IMR-90 (cell line): ENCODE measurements around the gene ZNF580. TPM values are rescaled to one million over a fixed set of nuclear protein-coding genes. Genes with fewer than 3 reads are reported as not detected.

ENCODE experiments used
- ATAC-seq: fragments of 200-7000 bp; cut with Tn5 transposase; 2 replicates; pipeline ENCODE4 v1.9.1; 2020; ENCODE audit warnings: low read depth, mild to moderate bottlenecking, moderate library complexity
- BruUV-seq: library from RNA; stranded (reverse); fragments of 400-500 nt; replicated peaks from 2 replicates; lab custom pipeline; 2021; lab: Mats Ljungman, UMichigan
- CTCF ChIA-PET: fragments of 300-600 bp; formaldehyde crosslinking; extraction: SDS; loops from one replicate; lab custom pipeline; 2021; ENCODE audit warnings: antibody characterized with exemption; lab: Yijun Ruan, JAX
- POLR2A ChIA-PET: fragments of 300-600 bp; sonication (Branson Sonifier 250); formaldehyde crosslinking; loops from one replicate; lab custom pipeline; 2022; ENCODE audit warnings: antibody characterized with exemption; ENCODE audit not compliant: unreplicated experiment; lab: Charles Lee
- DNase-seq: peaks from one replicate; pipeline ENCODE4 v3.0.0; 2013
- H2AFZ ChIP-seq: replicated peaks from 2 replicates; pipeline ENCODE3; 2013; ENCODE audit warnings: low read length, mild to moderate bottlenecking; ENCODE audit not compliant: poor library complexity
- H2AK5ac ChIP-seq: 2 replicates; pipeline ENCODE4 v1.6.1; 2013; ENCODE audit warnings: low read depth, low read length, inconsistent platforms
- H2AK9ac ChIP-seq: replicated peaks from 2 replicates; pipeline ENCODE3; 2013; ENCODE audit warnings: mild to moderate bottlenecking, low read depth, low read length, moderate library complexity; ENCODE audit not compliant: poor library complexity
- H2BK120ac ChIP-seq: 2 replicates; pipeline ENCODE4 v1.6.1; 2013; ENCODE audit warnings: low read depth, low read length, inconsistent platforms
- H2BK15ac ChIP-seq: 3 replicates; pipeline ENCODE4 v1.6.1; 2013; ENCODE audit warnings: low read depth, low read length, inconsistent platforms
- H2BK20ac ChIP-seq: 2 replicates; pipeline ENCODE4 v1.6.1; 2013; ENCODE audit warnings: low read depth, mild to moderate bottlenecking, inconsistent platforms, low read length, moderate library complexity
- H2BK5ac ChIP-seq: 2 replicates; pipeline ENCODE4 v1.6.1; 2013; ENCODE audit warnings: mild to moderate bottlenecking, low read depth, low read length, inconsistent platforms; ENCODE audit not compliant: poor library complexity, severe bottlenecking
- H3K14ac ChIP-seq: replicated peaks from 2 replicates; pipeline ENCODE4 v1.6.1; 2013; ENCODE audit warnings: low read depth, low read length, inconsistent platforms
- H3K18ac ChIP-seq: 2 replicates; pipeline ENCODE4 v1.6.1; 2013; ENCODE audit warnings: low read depth, low read length, control low read depth
- H3K23ac ChIP-seq: 2 replicates; pipeline ENCODE4 v1.6.1; 2013; ENCODE audit warnings: low read depth, low read length, inconsistent platforms
- H3K27ac ChIP-seq: 2 replicates; pipeline ENCODE4 v1.5.1; 2013; ENCODE audit warnings: mild to moderate bottlenecking, control low read depth, low read length; ENCODE audit not compliant: insufficient read depth
- H3K27me3 ChIP-seq: 2 replicates; pipeline ENCODE4 v1.6.1; 2013; ENCODE audit warnings: low read length; ENCODE audit not compliant: control insufficient read depth, insufficient read depth
- H3K36me3 ChIP-seq: 2 replicates; pipeline ENCODE4 v1.6.1; 2013; ENCODE audit warnings: low read length, mixed read lengths; ENCODE audit not compliant: control insufficient read depth, insufficient read depth
- H3K4ac ChIP-seq: 2 replicates; pipeline ENCODE4 v1.6.1; 2013; ENCODE audit warnings: low read depth, low read length, inconsistent platforms
- H3K4me1 ChIP-seq: 2 replicates; pipeline ENCODE4 v1.6.1; 2013; ENCODE audit warnings: low read length, mixed read lengths; ENCODE audit not compliant: control insufficient read depth, insufficient read depth
- H3K4me2 ChIP-seq: 2 replicates; pipeline ENCODE4 v1.6.1; 2013; ENCODE audit warnings: low read depth, mild to moderate bottlenecking, control low read depth, low read length, moderate library complexity
- H3K4me3 ChIP-seq: 2 replicates; pipeline ENCODE4 v1.5.1; 2013; ENCODE audit warnings: low read depth, mild to moderate bottlenecking, control low read depth, low read length, moderate library complexity; ENCODE audit not compliant: insufficient read depth
- H3K56ac ChIP-seq: 2 replicates; pipeline ENCODE4 v1.6.1; 2013; ENCODE audit warnings: low read length, inconsistent platforms; ENCODE audit not compliant: insufficient read depth; ENCODE audit errors: extremely low read depth
- H3K79me1 ChIP-seq, 2 experiments: 2 replicates each; pipeline ENCODE4 v1.6.1; 2013; ENCODE audit warnings: low read length in 2 of 2, inconsistent platforms in 1 of 2, low read depth in 1 of 2
- H3K9ac ChIP-seq: 2 replicates; pipeline ENCODE4 v1.6.1; 2013; ENCODE audit warnings: low read depth, low read length, control low read depth
- H3K9me1 ChIP-seq: 2 replicates; pipeline ENCODE4 v1.6.1; 2013; ENCODE audit warnings: low read length, inconsistent platforms; ENCODE audit not compliant: insufficient read depth
- H3K9me3 ChIP-seq: 2 replicates; pipeline ENCODE4 v1.6.1; 2013; ENCODE audit warnings: low read length; ENCODE audit not compliant: control insufficient read depth, insufficient read depth
- H4K20me1 ChIP-seq: 2 replicates; pipeline ENCODE4 v1.6.1; 2013; ENCODE audit warnings: low read length, inconsistent platforms; ENCODE audit not compliant: insufficient read depth
- H4K5ac ChIP-seq: 2 replicates; pipeline ENCODE4 v1.6.1; 2013; ENCODE audit warnings: mild to moderate bottlenecking, low read depth, low read length, control low read depth
- H4K8ac ChIP-seq, 2 experiments: 2 replicates each; pipeline ENCODE4 v1.6.1; 2013; ENCODE audit warnings: low read depth in 2 of 2, low read length in 2 of 2, control low read depth in 1 of 2, inconsistent platforms in 1 of 2
- H4K91ac ChIP-seq: 2 replicates; pipeline ENCODE4 v1.6.1; 2013; ENCODE audit warnings: low read depth, low read length, inconsistent platforms; ENCODE audit not compliant: insufficient read depth
- CEBPB ChIP-seq: IDR thresholded peaks from 2 replicates; pipeline ENCODE4 v1.6.1; 2012; ENCODE audit warnings: low read depth, low read length, improper control_type of control experiment
- CHD1 ChIP-seq: IDR thresholded peaks from 2 replicates; pipeline ENCODE4 v1.6.1; 2012; ENCODE audit warnings: low read depth, low read length, improper control_type of control experiment
- CTCF ChIP-seq: conservative IDR thresholded peaks from 2 replicates; pipeline ENCODE4 v1.5.1; 2012; ENCODE audit warnings: mild to moderate bottlenecking, low read depth, low read length, improper control_type of control experiment
- FOS ChIP-seq: fragments of 150-350 bp; IDR thresholded peaks from 2 replicates; pipeline ENCODE4 v1.6.1; 2016; ENCODE audit warnings: low read depth, low read length
- MAZ ChIP-seq: IDR thresholded peaks from 2 replicates; pipeline ENCODE4 v1.6.1; 2012; ENCODE audit warnings: low read depth, mild to moderate bottlenecking, low read length, improper control_type of control experiment, moderate library complexity, borderline replicate concordance
- MXI1 ChIP-seq: IDR thresholded peaks from 2 replicates; pipeline ENCODE4 v1.6.1; 2012; ENCODE audit warnings: low read depth, mild to moderate bottlenecking, low read length, moderate library complexity, borderline replicate concordance
- NFE2L2 ChIP-seq: fragments of 150-350 bp; IDR thresholded peaks from 2 replicates; pipeline ENCODE4 v1.6.1; 2016; ENCODE audit warnings: low read depth, mild to moderate bottlenecking, low read length
- POLR2A ChIP-seq: IDR thresholded peaks from 2 replicates; pipeline ENCODE4 v1.6.1; 2012; ENCODE audit warnings: mild to moderate bottlenecking, low read depth, low read length
- RAD21 ChIP-seq: IDR thresholded peaks from 2 replicates; pipeline ENCODE4 v1.6.1; 2012; ENCODE audit warnings: low read length, improper control_type of control experiment
- RFX5 ChIP-seq: IDR thresholded peaks from 2 replicates; pipeline ENCODE4 v1.8.0; 2012; ENCODE audit warnings: low read depth, mild to moderate bottlenecking, low read length, moderate library complexity
- SMC3 ChIP-seq: fragments of 150-350 bp; IDR thresholded peaks from 2 replicates; pipeline ENCODE4 v1.6.1; 2016; ENCODE audit warnings: low read depth, mild to moderate bottlenecking, antibody characterized with exemption, low read length, moderate library complexity
- WGBS, 2 experiments: methylation state at CpG; one replicate each; pipeline versions ENCODE4 v1.1.5 to v1.1.7; 2013; ENCODE audit warnings: missing lambda C conversion rate in 2 of 2; ENCODE audit not compliant: insufficient read length in 1 of 2; ENCODE audit errors: extremely low coverage in 2 of 2; 5-methylcytosine and 5-hydroxymethylcytosine counted together
- dilution Hi-C: fragments of 300-500 bp; cut with HindIII; formaldehyde crosslinking; loops from one replicate; pipeline ENCODE4 v1.14.3; 2018; ENCODE audit warnings: low sequenced_read_pairs; ENCODE audit not compliant: unreplicated experiment
- in situ Hi-C: fragments of 300-500 bp; cut with MboI; formaldehyde crosslinking; loops from 3 replicates; pipeline ENCODE4 v1.14.3; 2019; ENCODE audit warnings: low sequenced_read_pairs, inconsistent platforms, mixed read lengths
- intact Hi-C: fragments of 100-400 bp; cut with micrococcal nuclease; formaldehyde crosslinking; loops from 2 replicates; pipeline ENCODE4 v1.10.0; 2022
- polyA plus RNA-seq, 3 experiments: library from polyadenylated mRNA; depleted of rRNA; stranded (reverse); fragments of >200 nt; gene quantifications; 2 replicates each; pipeline ENCODE4 v1.2.3, GENCODE V29; 2012; ENCODE audit warnings: low replicate concordance in 1 of 3
- total RNA-seq: library from RNA; depleted of rRNA; stranded (reverse); fragments of >200 nt; gene quantifications from 2 replicates; pipeline ENCODE4 v1.2.3, GENCODE V29; 2012

The ZNF580 gene
- total and polyA plus RNA-seq, 2 of the 4 experiments (the other 2 are of a cell fraction): 1.4 to 36.9 TPM

- TF ChIP-seq POLR2A (no peak), CEBPB (no peak), NFE2L2 (no peak), MAZ (no peak), CHD1 (no peak), CTCF (no peak), MXI1 (no peak), FOS (no peak), SMC3 (no peak), RFX5 (no peak), RAD21 (no peak)
- Histone ChIP-seq H2AFZ (no peak overlapping the region), H3K56ac (no peak overlapping the region), H3K18ac (no peak overlapping the region), H3K9me1 (peaks cover 9% of the 10 kb centered on the region; the same call in 1 of the 2 replicates), H3K36me3 (peaks cover 44% of the 10 kb centered on the region), H2BK20ac (no peak overlapping the region), H2BK5ac (no peak overlapping the region), H2AK9ac (peak overlapping the region; percentile 55), H4K5ac (no peak overlapping the region), H4K20me1 (peaks cover 30% of the 10 kb centered on the region), H2AK5ac (no peak overlapping the region), H3K79me1 (peaks cover 38 to 61% of the 10 kb centered on the region in 2 experiments), H3K27ac (no peak overlapping the region), H3K4me2 (no peak overlapping the region), H4K8ac (no peak overlapping the region), H2BK120ac (no peak overlapping the region), H3K9me3 (peaks cover 5% of the 10 kb centered on the region; the same call in 1 of the 2 replicates), H2BK15ac (no peak overlapping the region), H3K23ac (no peak overlapping the region), H3K14ac (no peak overlapping the region), H4K91ac (no peak overlapping the region), H3K27me3 (no peaks in the 10 kb centered on the region), H3K9ac (no peak overlapping the region), H3K4me3 (no peak overlapping the region), H3K4me1 (no peaks in the 10 kb centered on the region), H3K4ac (no peak overlapping the region)
- intact Hi-C loops (no loop called here), in situ Hi-C loops (no loop called here), dilution Hi-C loops (no loop called here)
- no TSS peak for BruUV-seq
- ATAC-seq (no peak), DNase-seq (no peak)
- ChIA-PET CTCF (interaction anchor here (0.6 kb wide), 1 partner anchor 121 kb away, joined by 3 read pairs; no protein-coding TSS in a partner anchor), POLR2A (no interaction called here)
- 100% methylated on average over 1 of the region's 3 CpGs; no CpG with 5 or more reads in 1 of the 2 experiments for WGBS, 2 experiments
Measured at GRCh38 chr19:55611983-55612645, 28.7 kb upstream of the ZNF580 start.
